Measurements from ENCODE around the gene BRAF. TPM values are rescaled to one million over a fixed set of nuclear protein-coding genes. Genes with fewer than 3 reads are reported as not detected.

Gene BRAF
- total RNA-seq, 4 donors from 2014 or later = 43.5 to 56.5 (median 49.5) TPM

- H3K4me3 ChIP-seq = no peak overlapping the region
- TF ChIP-seq POLR2A (IDR thresholded peaks at IDR 0.05) = no peak
- TF ChIP-seq CTCF (IDR thresholded peaks at IDR 0.05) = no peak
- TF ChIP-seq EP300 (IDR thresholded peaks at IDR 0.05) = no peak
Observed at GRCh38 chr7:140863867-140864266, 60.9 kb downstream of the BRAF start.

DNA sequence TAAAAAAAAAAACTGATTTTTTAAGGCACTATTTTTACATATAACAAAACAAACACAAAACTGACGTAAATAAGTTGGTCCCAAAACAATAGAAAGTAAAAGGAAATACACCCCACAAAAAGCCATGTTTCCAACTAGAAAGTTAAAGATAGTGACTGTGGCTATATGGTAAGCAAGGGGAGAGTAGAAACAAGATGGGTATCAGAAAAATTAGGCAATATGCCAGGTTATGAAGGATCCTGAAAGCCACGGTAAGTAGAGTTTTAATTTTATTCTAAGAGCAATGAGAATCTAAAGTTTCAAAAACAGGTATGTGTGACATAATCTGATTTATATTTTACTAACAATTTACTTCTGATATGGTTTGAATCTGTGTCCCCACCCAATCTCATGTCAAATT is 61.5 kb downstream of the BRAF start:
- Histone ChIP-seq H3K4me3 (no peak overlapping the region), H3K9me3 (no peaks in the 10 kb centered on the region), H3K4me1 (peaks cover 0 to 7% (median 0%) of the 10 kb centered on the region in 4 donors), H3K36me3 (peaks cover 0 to 9% (median 0%) of the 10 kb centered on the region in 3 donors), H3K27me3 (no peaks in the 10 kb centered on the region), H3K27ac (no peak overlapping the region)
- no peak for DNase-seq (ENCODE audit: low spot score in 2 of 2)
- TF ChIP-seq EP300 (IDR thresholded peaks at IDR 0.05) = no peak
- TF ChIP-seq CTCF (IDR thresholded peaks at IDR 0.05) = no peak
- TF ChIP-seq POLR2A (IDR thresholded peaks at IDR 0.05) = no peak
- WGBS, 2 donors = 95 to 97% methylated on average over 2 of the region's 2 CpGs

More at GRCh38 chr7:140863867-140864266, 60.9 kb downstream of the BRAF start:
- no peak for DNase-seq (ENCODE audit: low spot score in 2 of 2)
- H3K9me3 ChIP-seq = no peaks in the 10 kb centered on the region
- H3K4me1 ChIP-seq = peaks cover 0 to 5% (median 0%) of the 10 kb centered on the region in 4 donors
- no peaks in the 10 kb centered on the region for H3K27me3 ChIP-seq
- 87 to 97% methylated on average over 4 of the region's 4 CpGs for WGBS, 2 donors
- H3K27ac ChIP-seq = no peak overlapping the region
- H3K36me3 ChIP-seq = peaks cover 0 to 9% (median 0%) of the 10 kb centered on the region in 3 donors

- H3K27ac ChIP-seq = no peak overlapping the region
- H3K9me3 ChIP-seq = no peaks in the 10 kb centered on the region
- TF ChIP-seq POLR2A (IDR thresholded peaks at IDR 0.05) (no peak), EP300 (IDR thresholded peaks at IDR 0.05) (no peak), CTCF (IDR thresholded peaks at IDR 0.05) (no peak)
- H3K4me3 ChIP-seq = no peak overlapping the region
- no peaks in the 10 kb centered on the region for H3K36me3 ChIP-seq
- no peaks in the 10 kb centered on the region for H3K27me3 ChIP-seq
- H3K4me1 ChIP-seq = peaks cover 0 to 19% (median 5%) of the 10 kb centered on the region in 4 donors
- DNase-seq (ENCODE audit: low spot score in 2 of 2) = no peak
- WGBS, 2 donors = 51 to 62% methylated on average over 2 of the region's 2 CpGs
Observed at GRCh38 chr7:140857048-140857447, 67.7 kb downstream of the BRAF start.

DNA sequence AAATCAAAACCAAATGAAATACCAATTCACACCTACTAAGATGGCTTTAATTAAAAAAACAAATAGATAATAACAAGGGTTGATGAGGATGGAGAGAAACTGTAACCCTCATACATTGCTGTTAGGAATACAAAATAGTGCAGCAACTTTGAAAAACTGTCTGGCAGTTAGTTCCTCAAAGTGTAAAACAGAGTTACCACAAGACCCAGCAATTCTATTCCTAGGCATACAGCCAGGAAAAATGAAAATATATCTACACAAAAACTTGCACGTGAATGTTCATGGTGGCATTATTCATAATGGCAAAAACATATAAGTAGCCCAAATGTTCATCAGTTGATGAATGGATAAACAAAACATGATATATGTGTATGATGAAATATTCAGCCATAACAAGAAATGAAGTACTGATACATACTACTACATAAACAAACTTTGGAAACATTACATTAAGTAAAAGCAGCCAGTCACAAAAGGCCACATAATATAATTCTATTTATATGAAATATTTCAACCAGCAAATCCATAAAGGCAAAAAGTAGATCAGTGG is 83.5 kb downstream of the BRAF start:
- Histone ChIP-seq H3K9me3 (no peaks in the 10 kb centered on the region), H3K27ac (no peak overlapping the region), H3K4me3 (no peak overlapping the region), H3K36me3 (peaks cover 0 to 14% (median 0%) of the 10 kb centered on the region in 3 donors), H3K4me1 (peaks cover 0 to 8% (median 0%) of the 10 kb centered on the region in 4 donors), H3K27me3 (no peaks in the 10 kb centered on the region)
- DNase-seq (ENCODE audit: low spot score in 2 of 2) = no peak
- WGBS, 2 donors = 13 to 15% methylated on average over 1 of the region's 1 CpG
- TF ChIP-seq POLR2A (IDR thresholded peaks at IDR 0.05) = no peak
- no peak for TF ChIP-seq CTCF (IDR thresholded peaks at IDR 0.05)
- no peak for TF ChIP-seq EP300 (IDR thresholded peaks at IDR 0.05)

GRCh38 chr7:140831724-140832123 is 93.0 kb downstream of the BRAF start:
- Histone ChIP-seq H3K4me3 (no peak overlapping the region), H3K27ac (no peak overlapping the region), H3K27me3 (no peaks in the 10 kb centered on the region), H3K36me3 (peaks cover 0 to 26% (median 0%) of the 10 kb centered on the region in 3 donors), H3K4me1 (peaks cover 0 to 3% (median 0%) of the 10 kb centered on the region in 4 donors), H3K9me3 (no peaks in the 10 kb centered on the region)
- WGBS, 2 donors = 43 to 56% methylated on average over 4 of the region's 4 CpGs
- DNase-seq (ENCODE audit: low spot score in 2 of 2) = no peak
- no peak for TF ChIP-seq EP300 (IDR thresholded peaks at IDR 0.05)
- TF ChIP-seq POLR2A (IDR thresholded peaks at IDR 0.05) = no peak
- TF ChIP-seq CTCF (IDR thresholded peaks at IDR 0.05) = no peak

Data from tibial nerve (tissue), 4 donors.